HG03045 (cell line): ENCODE data around the gene PANX1.
"Not testable (repeated sequence)": the region's sequence is repeated elsewhere in the genome, so short reads cannot be mapped to it uniquely, and the experiment has no call there.

Experiments
- ATAC-seq: cut with Tn5 transposase; IDR thresholded peaks from one replicate; pipeline ENCODE4 v1.9.1; 2021; ENCODE audit warnings: mild to moderate bottlenecking, moderate library complexity; ENCODE audit not compliant: unreplicated experiment

Gene PANX1

GRCh38 chr11:94149431-94150017, 20.9 kb downstream of the PANX1 start:
- no peak for ATAC-seq

- ATAC-seq = no peak
Measured at GRCh38 chr11:94150056-94150455, 21.4 kb downstream of the PANX1 start.

GRCh38 chr11:94150704-94151685, 22.4 kb downstream of the PANX1 start:
- no peak for ATAC-seq

GRCh38 chr11:94151903-94152677, 23.4 kb downstream of the PANX1 start:
- peak; percentile 70 for ATAC-seq

- peak; percentile 15 for ATAC-seq
Measured at GRCh38 chr11:94152678-94153065, 24.0 kb downstream of the PANX1 start.

GRCh38 chr11:94153320-94153719, 24.7 kb downstream of the PANX1 start:
- no peak for ATAC-seq

GRCh38 chr11:94154095-94154856, 25.6 kb downstream of the PANX1 start:
- no peak for ATAC-seq

- ATAC-seq = not testable (repeated sequence)
Measured at GRCh38 chr11:94157339-94157738, 28.7 kb downstream of the PANX1 start.

- no peak for ATAC-seq
Measured at GRCh38 chr11:94168882-94169281, 40.2 kb downstream of the PANX1 start.

GRCh38 chr11:94169516-94169915, 40.9 kb downstream of the PANX1 start:
- ATAC-seq = no peak

- no peak for ATAC-seq
Measured at GRCh38 chr11:94169930-94170545, 41.4 kb downstream of the PANX1 start.

- no peak for ATAC-seq
Measured at GRCh38 chr11:94170953-94171352, 42.3 kb downstream of the PANX1 start.

GRCh38 chr11:94171693-94172440, 43.2 kb downstream of the PANX1 start:
- ATAC-seq = peak; percentile 62

- no peak for ATAC-seq
Measured at GRCh38 chr11:94175535-94175934, 46.9 kb downstream of the PANX1 start.

- no peak for ATAC-seq
Measured at GRCh38 chr11:94178331-94178730, 49.7 kb downstream of the PANX1 start.

GRCh38 chr11:94179696-94180095, 51.1 kb downstream of the PANX1 start:
- no peak for ATAC-seq

- ATAC-seq = no peak
Measured at GRCh38 chr11:94181526-94181925, 52.9 kb downstream of the PANX1 start.

- ATAC-seq = no peak
Measured at GRCh38 chr11:94181943-94182342, 53.3 kb downstream of the PANX1 start.

- no peak for ATAC-seq
Measured at GRCh38 chr11:94183251-94183885, 54.7 kb downstream of the PANX1 start.
